Mononuclear cell (primary cell): ENCODE data around the gene PTPN2. TPM values are rescaled to one million over a fixed set of nuclear protein-coding genes. Genes with fewer than 3 reads are reported as not detected.
"Not testable (repeated sequence)": the region's sequence is repeated elsewhere in the genome, so short reads cannot be mapped to it uniquely, and the experiment has no call there.

Source experiments
- H3K27me3 ChIP-seq: 2 replicates; pipeline ENCODE4 v1.6.0; 2011; ENCODE audit warnings: low read length, control low read depth; ENCODE audit not compliant: insufficient read depth
- H3K4me1 ChIP-seq: 2 replicates; pipeline ENCODE4 v1.5.1; 2011; ENCODE audit warnings: mild to moderate bottlenecking, low read length, control low read depth; ENCODE audit not compliant: insufficient read depth
- H3K4me3 ChIP-seq: 2 replicates; pipeline ENCODE4 v1.5.1; 2011; ENCODE audit warnings: mild to moderate bottlenecking, low read length, moderate library complexity
- H3K9me3 ChIP-seq: 2 replicates; pipeline ENCODE4 v1.5.1; 2011; ENCODE audit warnings: low read depth, mild to moderate bottlenecking, control low read depth, low read length
- total RNA-seq: library from RNA; depleted of rRNA; stranded (reverse); fragments of >200 nt; gene quantifications from one replicate; pipeline ENCODE4 v1.2.3, GENCODE V29; 2012

PTPN2 gene
- total RNA-seq, 1 donor: 63.1 TPM

- no peaks in the 10 kb centered on the region for H3K9me3 ChIP-seq
- H3K27me3 ChIP-seq: no peaks in the 10 kb centered on the region
- no peak overlapping the region for H3K4me3 ChIP-seq
- H3K4me1 ChIP-seq: peaks cover 58% of the 10 kb centered on the region
Measured at GRCh38 chr18:12879840-12880540, 4.0 kb downstream of the PTPN2 start.

DNA sequence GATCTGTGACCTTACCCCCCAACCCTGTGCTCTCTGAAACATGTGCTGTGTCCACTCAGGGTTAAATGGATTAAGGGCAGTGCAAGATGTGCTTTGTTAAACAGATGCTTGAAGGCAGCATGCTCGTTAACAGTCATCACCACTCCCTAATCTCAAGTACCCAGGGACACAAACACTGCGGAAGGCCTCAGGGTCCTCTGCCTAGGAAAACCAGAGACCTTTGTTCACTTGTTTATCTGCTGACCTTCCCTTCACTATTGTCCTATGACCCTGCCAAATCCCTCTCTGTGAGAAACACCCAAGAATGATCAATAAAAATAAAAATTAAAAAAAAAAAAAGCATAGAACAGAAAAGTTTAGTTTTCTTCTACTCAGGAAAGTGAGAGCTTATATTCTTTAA lies 9.0 kb downstream of the PTPN2 start:
- H3K27me3 ChIP-seq, H3K9me3 ChIP-seq, H3K4me3 ChIP-seq: not testable (repeated sequence)
- H3K4me1 ChIP-seq: peaks cover 21% of the 10 kb centered on the region

DNA sequence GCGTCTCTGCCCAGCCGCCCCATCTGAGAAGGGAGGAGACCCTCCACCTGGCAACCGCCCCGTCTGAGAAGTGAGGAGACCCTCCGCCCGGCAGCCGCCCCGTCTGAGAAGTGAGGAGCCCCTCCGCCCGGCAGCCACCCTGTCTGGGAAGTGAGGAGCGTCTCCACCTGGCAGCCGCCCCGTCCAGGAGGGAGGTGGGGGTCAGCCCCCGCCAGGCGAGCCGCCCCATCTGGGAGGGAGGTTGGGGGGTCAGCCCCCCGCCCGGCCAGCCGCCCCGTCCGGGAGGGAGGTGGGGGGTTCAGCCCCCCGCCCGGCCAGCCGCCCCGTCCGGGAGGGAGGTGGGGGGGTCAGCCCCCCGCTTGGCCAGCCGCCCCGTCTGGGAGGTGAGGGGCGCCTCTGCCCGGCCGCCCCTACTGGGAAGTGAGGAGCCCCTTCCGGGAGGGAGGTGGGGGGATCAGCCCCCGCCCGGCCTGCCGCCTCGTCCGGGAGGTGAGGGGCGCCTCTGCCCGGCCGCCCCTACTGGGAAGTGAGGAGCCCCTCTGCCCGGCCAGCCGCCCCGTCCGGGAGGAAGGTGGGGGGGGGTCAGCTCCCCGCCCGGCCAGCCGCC lies 10.0 kb downstream of the PTPN2 start:
- peaks cover 12% of the 10 kb centered on the region for H3K4me1 ChIP-seq
- not testable (repeated sequence) for H3K27me3 ChIP-seq, H3K4me3 ChIP-seq, H3K9me3 ChIP-seq

GRCh38 chr18:12872408-12872807 lies 11.6 kb downstream of the PTPN2 start:
- Histone ChIP-seq H3K27me3 (no peaks in the 10 kb centered on the region), H3K9me3 (no peaks in the 10 kb centered on the region), H3K4me1 (peaks cover 8% of the 10 kb centered on the region), H3K4me3 (no peak overlapping the region)

- no peaks in the 10 kb centered on the region for H3K9me3 ChIP-seq
- H3K27me3 ChIP-seq: no peaks in the 10 kb centered on the region
- H3K4me1 ChIP-seq: peaks cover 10% of the 10 kb centered on the region
- H3K4me3 ChIP-seq: no peak overlapping the region
Measured at GRCh38 chr18:12868576-12868975, 15.5 kb downstream of the PTPN2 start.

DNA sequence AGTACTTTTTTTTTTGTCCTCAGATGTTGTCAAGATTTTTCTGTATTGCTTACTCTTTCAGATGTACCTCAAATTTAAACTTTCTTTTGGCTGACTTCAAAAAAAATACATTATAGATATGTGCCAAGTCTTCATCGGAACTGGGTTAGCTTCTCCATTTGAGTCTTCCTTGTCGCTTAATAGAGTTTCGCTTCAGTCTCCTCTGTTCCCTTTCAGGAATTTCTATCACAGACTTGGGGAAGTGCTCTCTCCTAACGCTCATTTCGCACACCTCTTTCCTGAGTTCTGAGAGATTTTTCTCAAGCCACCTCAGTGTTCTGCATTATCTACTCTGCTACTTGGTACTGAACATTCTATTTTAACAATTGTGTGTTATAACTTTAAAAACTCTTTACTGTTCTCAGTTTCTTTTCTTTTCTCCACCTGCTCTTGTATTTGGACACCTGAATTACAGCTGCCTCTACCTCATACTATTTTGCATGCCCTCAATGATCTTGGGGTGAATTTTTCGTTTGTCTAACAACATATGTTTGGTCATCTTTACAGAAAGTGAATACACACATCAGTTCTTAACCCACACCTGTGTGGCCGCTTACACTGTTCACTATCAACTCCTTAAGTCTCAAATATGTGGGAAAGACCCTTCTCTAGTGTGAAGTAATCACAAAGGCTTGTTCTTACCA lies 16.5 kb downstream of the PTPN2 start:
- no peak overlapping the region for H3K4me3 ChIP-seq
- no peaks in the 10 kb centered on the region for H3K9me3 ChIP-seq

DNA sequence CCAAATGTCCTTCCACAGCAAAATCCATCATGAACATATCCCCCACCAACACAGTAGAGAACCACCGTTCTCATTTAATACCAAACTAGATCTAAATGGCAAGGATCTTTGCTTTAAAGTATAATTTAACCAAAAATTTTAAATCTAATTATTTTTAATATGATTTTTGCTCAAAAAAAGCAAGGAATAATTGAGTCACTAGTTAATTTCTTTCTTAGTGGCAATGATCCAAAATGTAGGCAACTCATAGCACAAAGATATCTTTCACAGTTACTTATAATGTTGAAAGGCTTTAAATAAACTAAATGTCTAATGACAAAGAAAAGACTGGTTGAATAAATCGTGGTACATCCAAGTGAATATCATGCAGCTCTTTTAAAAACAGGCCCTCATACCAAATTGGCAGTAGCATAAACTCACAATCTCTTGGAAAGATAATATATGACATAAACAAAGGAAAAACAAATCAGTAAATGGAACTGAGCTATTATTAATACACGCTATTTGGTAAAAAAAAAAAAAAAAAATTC lies 20.3 kb downstream of the PTPN2 start:
- Histone ChIP-seq H3K4me3 (no peak overlapping the region), H3K27me3 (no peaks in the 10 kb centered on the region)

More for the DNA sequence above, 16.5 kb downstream of the PTPN2 start:
- no peaks in the 10 kb centered on the region for H3K27me3 ChIP-seq
- H3K4me1 ChIP-seq: peaks cover 19% of the 10 kb centered on the region

GRCh38 chr18:12862874-12863482 lies 21.1 kb downstream of the PTPN2 start:
- H3K27me3 ChIP-seq: no peaks in the 10 kb centered on the region
- H3K4me3 ChIP-seq: no peak overlapping the region
- no peaks in the 10 kb centered on the region for H3K9me3 ChIP-seq
- peaks cover 21% of the 10 kb centered on the region for H3K4me1 ChIP-seq

More for the DNA sequence above, 20.3 kb downstream of the PTPN2 start:
- Histone ChIP-seq H3K4me1 (peaks cover 24% of the 10 kb centered on the region), H3K9me3 (no peaks in the 10 kb centered on the region)

DNA sequence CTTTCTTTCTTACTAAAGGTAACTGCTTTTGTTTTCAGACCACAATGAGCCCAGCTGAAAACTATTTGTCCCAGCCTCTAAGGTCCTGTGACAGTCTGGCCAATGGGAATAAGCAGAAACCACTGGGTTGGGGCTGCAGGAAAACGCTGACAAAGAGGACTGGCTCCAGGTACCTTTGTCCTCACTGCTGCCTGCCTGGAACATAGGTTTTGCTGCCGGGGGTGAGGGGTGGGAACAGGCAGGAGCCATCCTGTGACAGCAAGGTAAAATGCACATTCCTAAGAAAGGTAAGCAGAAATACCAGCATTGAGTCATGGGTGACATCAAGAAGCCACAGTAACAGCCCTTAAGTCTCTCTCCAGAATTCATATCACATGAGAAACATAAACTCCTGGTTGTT lies 21.6 kb downstream of the PTPN2 start:
- peaks cover 16% of the 10 kb centered on the region for H3K4me1 ChIP-seq
- H3K4me3 ChIP-seq: no peak overlapping the region
- no peaks in the 10 kb centered on the region for H3K27me3 ChIP-seq
- no peaks in the 10 kb centered on the region for H3K9me3 ChIP-seq

DNA sequence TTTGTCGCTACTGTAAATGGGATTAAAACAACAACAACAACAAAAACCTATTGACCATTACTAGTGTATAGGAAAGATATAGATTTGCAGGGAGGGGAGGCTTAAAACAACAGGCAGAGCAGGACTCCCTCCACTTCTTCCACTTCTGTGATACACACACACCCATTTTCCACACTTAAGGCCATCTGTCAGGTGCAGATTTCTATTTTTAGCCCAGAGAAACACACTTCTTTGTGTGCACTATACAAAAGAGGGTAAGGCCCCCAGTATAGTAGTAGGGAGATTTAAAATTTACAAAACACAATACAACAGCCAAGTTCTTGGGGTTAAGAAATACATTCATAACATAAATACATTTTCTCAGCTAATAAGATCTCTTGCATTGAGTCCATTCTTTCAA lies 22.4 kb downstream of the PTPN2 start:
- no peaks in the 10 kb centered on the region for H3K27me3 ChIP-seq

DNA sequence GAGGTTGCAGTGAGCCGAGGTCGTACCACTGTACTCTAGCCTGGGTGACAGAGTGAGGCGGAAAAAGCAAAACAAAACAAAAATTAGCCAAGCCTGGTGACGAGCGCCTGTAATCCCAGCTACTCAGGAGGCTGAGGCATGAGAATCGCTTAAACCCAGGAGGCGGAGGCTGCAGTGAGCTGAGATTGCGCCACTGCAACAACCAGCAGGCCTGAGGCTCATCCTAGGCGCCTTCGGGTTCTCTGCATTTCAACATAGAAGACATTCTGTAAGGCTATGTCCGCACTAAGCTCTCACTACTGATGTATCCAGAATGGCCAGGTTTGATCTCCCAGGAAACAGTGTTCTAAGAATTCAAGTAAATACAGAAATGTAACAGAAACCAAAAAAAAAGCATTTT lies 23.5 kb downstream of the PTPN2 start:
- H3K4me1 ChIP-seq: peaks cover 14% of the 10 kb centered on the region
- no peak overlapping the region for H3K4me3 ChIP-seq
- no peaks in the 10 kb centered on the region for H3K27me3 ChIP-seq
- no peaks in the 10 kb centered on the region for H3K9me3 ChIP-seq

More for the DNA sequence above, 22.4 kb downstream of the PTPN2 start:
- no peaks in the 10 kb centered on the region for H3K9me3 ChIP-seq
- H3K4me1 ChIP-seq: peaks cover 14% of the 10 kb centered on the region
- no peak overlapping the region for H3K4me3 ChIP-seq

DNA sequence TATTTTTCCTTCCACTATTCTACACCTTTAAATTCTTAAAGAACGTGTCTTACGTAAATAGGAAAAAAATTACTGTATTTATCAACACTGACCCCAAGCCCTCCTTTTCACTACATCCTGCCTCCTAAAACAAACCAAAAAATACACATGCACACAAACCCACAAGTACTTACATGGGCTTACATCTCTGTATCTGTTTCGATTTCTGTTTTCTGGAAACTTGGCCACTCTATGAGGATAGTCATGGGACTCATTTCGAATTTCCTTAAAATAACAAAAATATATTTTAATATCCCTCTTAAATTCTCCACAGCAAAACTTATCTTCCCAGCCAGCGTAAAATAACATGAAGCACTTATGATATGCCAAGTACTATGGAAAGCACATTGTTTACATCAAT lies 25.0 kb downstream of the PTPN2 start:
- no peaks in the 10 kb centered on the region for H3K9me3 ChIP-seq
- H3K4me1 ChIP-seq: peaks cover 14% of the 10 kb centered on the region
- no peaks in the 10 kb centered on the region for H3K27me3 ChIP-seq
- no peak overlapping the region for H3K4me3 ChIP-seq

DNA sequence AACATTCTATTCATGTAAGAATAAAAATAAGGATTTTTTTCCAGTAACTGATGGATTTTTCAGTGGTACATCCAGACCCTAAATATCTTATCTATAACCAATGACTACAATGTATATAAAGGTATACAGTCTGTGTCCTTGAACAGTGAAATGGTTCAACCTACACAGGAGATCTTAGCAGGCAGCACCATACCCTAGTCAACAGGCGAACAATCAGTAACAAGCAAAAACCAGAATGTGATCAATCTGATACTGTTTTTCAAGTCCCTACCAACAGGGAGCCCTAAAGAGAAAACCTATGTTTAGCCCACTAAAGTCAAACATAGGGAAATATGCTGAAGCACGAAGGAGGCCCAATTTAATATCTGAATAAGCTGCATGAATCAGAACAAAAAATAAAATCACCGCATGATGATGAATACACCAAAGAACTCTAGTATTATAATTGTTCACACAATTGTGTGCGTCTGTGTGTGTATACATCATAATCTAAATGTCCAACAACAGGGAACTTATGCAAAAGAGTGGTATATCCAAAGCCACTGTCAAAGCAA lies 26.0 kb downstream of the PTPN2 start:
- Histone ChIP-seq H3K4me3 (no peak overlapping the region), H3K4me1 (peaks cover 9% of the 10 kb centered on the region), H3K9me3 (no peaks in the 10 kb centered on the region), H3K27me3 (no peaks in the 10 kb centered on the region)

DNA sequence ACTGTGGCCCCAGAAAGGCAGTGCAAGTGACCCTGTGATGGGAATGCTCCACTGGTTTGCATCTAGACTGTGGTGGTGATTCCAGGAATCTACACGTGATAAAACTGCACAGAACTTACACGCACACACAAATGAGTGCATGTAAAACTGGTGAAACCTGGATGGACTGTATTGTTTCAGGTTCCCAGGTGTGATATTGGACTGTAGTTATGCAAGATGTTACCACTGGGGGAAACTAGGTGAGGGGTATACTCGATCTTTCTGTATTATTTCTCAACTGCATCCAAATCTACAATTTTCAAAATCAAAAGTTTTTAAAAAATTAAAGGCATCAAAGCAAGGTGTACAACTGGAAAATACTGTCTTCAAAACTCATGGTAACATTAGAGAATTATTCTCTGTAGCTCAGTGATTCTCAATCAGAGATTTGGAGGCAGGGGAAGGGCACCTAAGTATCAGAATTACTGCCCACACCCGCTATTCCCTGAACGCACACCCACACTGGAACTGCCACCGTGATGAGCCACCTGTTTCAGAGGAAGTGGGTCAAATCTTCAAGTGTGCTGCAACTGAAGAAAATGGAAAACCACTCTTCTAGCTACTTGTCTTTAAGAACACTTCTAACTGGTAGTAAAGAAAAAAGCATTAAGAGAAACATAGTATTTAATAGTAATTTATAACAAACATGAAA lies 26.7 kb downstream of the PTPN2 start:
- Histone ChIP-seq H3K27me3 (no peaks in the 10 kb centered on the region), H3K9me3 (no peaks in the 10 kb centered on the region), H3K4me1 (peaks cover 3% of the 10 kb centered on the region), H3K4me3 (no peak overlapping the region)
